Adrenal gland (tissue), 5 donors: Measurements from ENCODE around the gene PMP22.

Experiments
- CTCF ChIP-seq, 6 experiments: fragments of 450-650 bp in 4 of 6; fragments of 200-600 bp in 2 of 6; sonication (generic) in 1 of 6; IDR thresholded peaks; 1 replicate in 5 of 6; 2 replicates in 1 of 6; pipeline versions ENCODE4 v1.5.1 to v1.8.0; 2016 to 2021; ENCODE audit warnings: antibody characterized with exemption in 6 of 6, mild to moderate bottlenecking in 2 of 6, moderate library complexity in 1 of 6
- POLR2A ChIP-seq, 2 donors: fragments of 450-650 bp; IDR thresholded peaks; one replicate each; pipeline ENCODE4 v1.6.1; 2017; ENCODE audit warnings: antibody characterized with exemption in 2 of 2, mild to moderate bottlenecking in 2 of 2, moderate library complexity in 1 of 2
- donor health status: DM: no; HTN: no; CAD: no.

- TF ChIP-seq CTCF (IDR thresholded peaks at IDR 0.05) (no peak), POLR2A (IDR thresholded peaks at IDR 0.05) (no peak)
Observed at GRCh38 chr17:15278380-15278779, 13.3 kb upstream of the PMP22 start.
